Right atrium auricular region (tissue), 2 donors: ENCODE measurements around the gene RDH12. TPM values are rescaled to one million over a fixed set of nuclear protein-coding genes. Genes with fewer than 3 reads are reported as not detected.

Experiments
- DNase-seq: peaks from one replicate; pipeline ENCODE4 v3.0.0-alpha.2; 2019; ENCODE audit warnings: low spot score
- H3K27ac ChIP-seq, 2 donors: fragments of 200-600 bp; sonication (generic); 1 replicate in 1 of 2; 2 replicates in 1 of 2; pipeline ENCODE4 v1.5.1; 2016 to 2019
- H3K27me3 ChIP-seq, 2 donors: fragments of 200-600 bp; sonication (generic); one replicate each; pipeline versions ENCODE4 v1.5.1 to v1.6.0; 2017 to 2019
- H3K36me3 ChIP-seq: fragments of 200-600 bp; sonication (generic); one replicate; pipeline ENCODE4 v1.5.1; 2016
- H3K4me1 ChIP-seq, 2 donors: fragments of 200-600 bp; sonication (generic); one replicate each; pipeline versions ENCODE4 v1.5.1 to v1.6.0; 2017 to 2019
- H3K4me3 ChIP-seq, 2 donors: fragments of 200-600 bp; sonication (generic); 1 replicate in 1 of 2; 2 replicates in 1 of 2; pipeline ENCODE4 v1.5.1; 2017 to 2019; ENCODE audit warnings: mild to moderate bottlenecking in 1 of 2, moderate library complexity in 1 of 2
- H3K9me3 ChIP-seq, 2 donors: fragments of 200-600 bp; sonication (generic); one replicate each; pipeline ENCODE4 v1.5.1; 2019
- total RNA-seq, 2 donors: library from RNA; depleted of rRNA; stranded (reverse); fragments of >200 nt; gene quantifications; one replicate each; pipeline ENCODE4 v1.1.0, GENCODE V29; 2016
- TF ChIP-seq, protein P1 (sequence below), 2 donors: fragments of 200-600 bp; sonication (generic); IDR thresholded peaks; one replicate each; pipeline ENCODE4 v1.5.1; 2019; ENCODE audit warnings: antibody characterized with exemption in 2 of 2

Gene RDH12
- total RNA-seq, 2 donors from 2014 or later: not detected

DNA sequence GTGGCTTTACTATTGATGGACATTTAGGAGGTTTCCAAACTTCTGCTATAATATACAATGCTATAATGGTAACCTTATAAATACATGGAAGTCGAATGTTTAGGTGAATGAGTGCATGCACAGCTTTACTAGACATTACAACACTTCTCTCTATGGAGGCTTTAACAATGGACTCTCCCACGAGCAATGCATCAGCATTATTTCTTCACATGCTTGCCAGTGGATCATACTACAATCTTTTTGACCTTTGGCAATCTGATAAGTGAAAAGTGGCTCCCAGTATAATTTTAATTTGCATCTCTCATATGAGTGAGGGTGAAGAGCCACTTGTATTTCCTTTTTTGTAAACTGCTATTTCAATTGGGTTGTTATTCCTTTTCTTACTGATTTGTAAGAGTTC lies 18.2 kb downstream of the RDH12 start:
- H3K27me3 ChIP-seq: no peaks in the 10 kb centered on the region
- no peak overlapping the region for H3K4me3 ChIP-seq
- peaks cover 0 to 10% of the 10 kb centered on the region in 2 donors for H3K4me1 ChIP-seq
- H3K36me3 ChIP-seq: no peaks in the 10 kb centered on the region
- TF ChIP-seq, protein P1, sequence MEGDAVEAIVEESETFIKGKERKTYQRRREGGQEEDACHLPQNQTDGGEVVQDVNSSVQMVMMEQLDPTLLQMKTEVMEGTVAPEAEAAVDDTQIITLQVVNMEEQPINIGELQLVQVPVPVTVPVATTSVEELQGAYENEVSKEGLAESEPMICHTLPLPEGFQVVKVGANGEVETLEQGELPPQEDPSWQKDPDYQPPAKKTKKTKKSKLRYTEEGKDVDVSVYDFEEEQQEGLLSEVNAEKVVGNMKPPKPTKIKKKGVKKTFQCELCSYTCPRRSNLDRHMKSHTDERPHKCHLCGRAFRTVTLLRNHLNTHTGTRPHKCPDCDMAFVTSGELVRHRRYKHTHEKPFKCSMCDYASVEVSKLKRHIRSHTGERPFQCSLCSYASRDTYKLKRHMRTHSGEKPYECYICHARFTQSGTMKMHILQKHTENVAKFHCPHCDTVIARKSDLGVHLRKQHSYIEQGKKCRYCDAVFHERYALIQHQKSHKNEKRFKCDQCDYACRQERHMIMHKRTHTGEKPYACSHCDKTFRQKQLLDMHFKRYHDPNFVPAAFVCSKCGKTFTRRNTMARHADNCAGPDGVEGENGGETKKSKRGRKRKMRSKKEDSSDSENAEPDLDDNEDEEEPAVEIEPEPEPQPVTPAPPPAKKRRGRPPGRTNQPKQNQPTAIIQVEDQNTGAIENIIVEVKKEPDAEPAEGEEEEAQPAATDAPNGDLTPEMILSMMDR (IDR thresholded peaks at IDR 0.05): no peak
- H3K9me3 ChIP-seq: no peaks in the 10 kb centered on the region
- no peak for DNase-seq
- H3K27ac ChIP-seq: no peak overlapping the region

DNA sequence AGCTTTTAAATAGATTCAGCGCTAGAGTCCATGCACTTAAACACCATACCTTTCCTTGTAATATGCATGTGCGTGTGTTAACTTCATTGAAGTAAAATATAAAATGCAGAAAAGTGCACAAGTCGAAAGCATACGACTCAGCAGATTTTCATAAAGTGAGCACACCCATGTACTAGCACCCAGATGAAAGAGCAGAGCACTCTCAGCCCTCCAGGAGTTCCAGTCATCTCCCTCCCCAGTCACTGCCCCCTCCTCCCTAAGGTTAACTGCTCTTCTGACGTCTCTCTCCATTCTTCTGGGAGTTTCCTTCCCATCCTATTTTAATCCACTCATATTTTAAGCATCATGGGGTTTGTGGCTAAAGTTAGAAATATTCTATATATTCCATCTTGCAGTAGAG lies 20.2 kb downstream of the RDH12 start:
- Histone ChIP-seq H3K36me3 (no peaks in the 10 kb centered on the region), H3K27ac (no peak overlapping the region), H3K4me3 (no peak overlapping the region), H3K4me1 (peaks cover 0 to 10% of the 10 kb centered on the region in 2 donors), H3K27me3 (no peaks in the 10 kb centered on the region), H3K9me3 (no peaks in the 10 kb centered on the region)
- no peak for DNase-seq
- TF ChIP-seq, protein P1 (IDR thresholded peaks at IDR 0.05): no peak

DNA sequence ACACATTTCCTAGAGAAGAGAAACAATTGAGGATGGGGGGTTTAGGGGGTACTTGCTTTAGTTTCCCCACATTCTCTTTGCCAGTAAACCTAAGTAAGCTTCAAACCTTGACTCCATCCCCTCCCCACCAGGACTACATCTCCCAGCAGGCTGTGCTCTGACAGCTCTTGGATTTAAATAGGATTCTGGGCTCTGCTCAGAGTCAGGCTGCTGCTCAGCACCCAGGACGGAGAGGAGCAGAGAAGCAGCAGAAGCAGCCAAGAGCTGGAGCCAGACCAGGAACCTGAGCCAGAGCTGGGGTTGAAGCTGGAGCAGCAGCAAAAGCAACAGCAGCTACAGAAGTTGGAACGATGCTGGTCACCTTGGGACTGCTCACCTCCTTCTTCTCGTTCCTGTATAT lies 20.6 kb downstream of the RDH12 start:
- Histone ChIP-seq H3K36me3 (no peaks in the 10 kb centered on the region), H3K9me3 (no peaks in the 10 kb centered on the region), H3K4me1 (peaks cover 0 to 10% of the 10 kb centered on the region in 2 donors), H3K27me3 (no peaks in the 10 kb centered on the region), H3K4me3 (no peak overlapping the region), H3K27ac (no peak overlapping the region)
- TF ChIP-seq, protein P1 (IDR thresholded peaks at IDR 0.05): no peak
- DNase-seq: no peak

DNA sequence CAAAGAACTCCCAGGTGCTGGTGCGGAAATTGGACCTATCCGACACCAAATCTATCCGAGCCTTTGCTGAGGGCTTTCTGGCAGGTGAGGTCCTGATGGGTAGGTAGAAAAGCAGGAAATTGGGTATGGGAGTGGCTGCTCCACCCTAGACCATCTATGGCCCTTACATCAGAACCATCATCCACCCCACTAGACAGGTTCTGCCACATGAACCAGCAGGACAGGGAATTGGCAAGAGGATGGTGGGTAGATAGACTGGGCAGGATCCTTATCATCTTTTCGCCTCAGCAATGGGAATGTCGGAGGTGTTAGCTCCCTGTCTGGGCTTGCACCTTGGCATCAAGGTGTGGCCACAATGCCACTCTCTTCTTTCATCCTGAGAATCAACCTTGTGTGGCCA lies 23.5 kb downstream of the RDH12 start:
- H3K27ac ChIP-seq: no peak overlapping the region
- TF ChIP-seq, protein P1 (IDR thresholded peaks at IDR 0.05): no peak
- H3K4me1 ChIP-seq: peaks cover 0 to 10% of the 10 kb centered on the region in 2 donors
- no peaks in the 10 kb centered on the region for H3K27me3 ChIP-seq
- no peaks in the 10 kb centered on the region for H3K36me3 ChIP-seq
- no peak overlapping the region for H3K4me3 ChIP-seq
- no peak for DNase-seq
- no peaks in the 10 kb centered on the region for H3K9me3 ChIP-seq

DNA sequence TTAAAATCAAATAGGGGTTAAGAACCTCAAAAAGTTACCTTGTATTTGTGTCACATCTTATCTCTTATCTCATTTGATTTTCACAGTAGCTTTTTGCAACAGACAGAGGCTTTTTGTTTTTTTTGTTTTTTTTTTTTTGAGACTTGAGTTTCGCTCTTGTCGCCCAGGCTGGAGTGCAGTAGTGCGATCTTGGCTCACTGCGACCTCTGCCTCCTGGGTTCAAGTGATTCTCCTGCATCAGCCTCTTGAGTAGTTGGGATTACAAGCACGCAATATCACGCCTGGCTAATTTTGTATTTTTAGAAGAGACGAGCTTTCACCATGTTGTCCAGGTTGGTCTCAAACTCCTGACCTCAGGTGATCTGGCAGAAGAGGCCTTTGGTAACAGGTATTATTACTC lies 25.7 kb downstream of the RDH12 start:
- Histone ChIP-seq H3K27ac (no peak overlapping the region), H3K4me1 (peaks cover 0 to 5% of the 10 kb centered on the region in 2 donors), H3K27me3 (no peaks in the 10 kb centered on the region), H3K36me3 (no peaks in the 10 kb centered on the region), H3K4me3 (no peak overlapping the region), H3K9me3 (no peaks in the 10 kb centered on the region)
- TF ChIP-seq, protein P1 (IDR thresholded peaks at IDR 0.05): no peak
- DNase-seq: no peak

DNA sequence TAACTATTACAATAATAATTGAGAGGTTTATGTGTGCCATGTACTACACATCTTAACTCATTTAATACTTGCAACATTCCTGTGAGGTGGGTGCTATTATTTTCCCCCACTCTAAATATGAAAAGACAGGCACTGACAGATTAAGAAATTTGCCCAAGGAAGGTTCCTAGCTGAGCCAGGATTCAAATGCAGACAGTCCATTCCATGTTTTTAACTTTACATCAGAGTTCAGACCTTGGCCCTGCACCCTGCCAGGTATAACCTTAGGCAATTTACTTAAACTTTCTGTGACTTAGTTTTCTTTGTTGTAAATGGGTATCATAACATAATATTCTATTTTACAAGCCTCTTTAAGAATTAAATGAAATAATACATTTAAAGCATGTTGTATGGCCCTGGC lies 26.6 kb downstream of the RDH12 start:
- no peak for DNase-seq
- no peaks in the 10 kb centered on the region for H3K36me3 ChIP-seq
- H3K4me3 ChIP-seq: no peak overlapping the region
- TF ChIP-seq, protein P1 (IDR thresholded peaks at IDR 0.05): no peak
- no peaks in the 10 kb centered on the region for H3K9me3 ChIP-seq
- no peaks in the 10 kb centered on the region for H3K27me3 ChIP-seq
- H3K4me1 ChIP-seq: no peaks in the 10 kb centered on the region
- H3K27ac ChIP-seq: no peak overlapping the region
